ENCODE data around the gene RTL1.

RTL1 gene

DNA sequence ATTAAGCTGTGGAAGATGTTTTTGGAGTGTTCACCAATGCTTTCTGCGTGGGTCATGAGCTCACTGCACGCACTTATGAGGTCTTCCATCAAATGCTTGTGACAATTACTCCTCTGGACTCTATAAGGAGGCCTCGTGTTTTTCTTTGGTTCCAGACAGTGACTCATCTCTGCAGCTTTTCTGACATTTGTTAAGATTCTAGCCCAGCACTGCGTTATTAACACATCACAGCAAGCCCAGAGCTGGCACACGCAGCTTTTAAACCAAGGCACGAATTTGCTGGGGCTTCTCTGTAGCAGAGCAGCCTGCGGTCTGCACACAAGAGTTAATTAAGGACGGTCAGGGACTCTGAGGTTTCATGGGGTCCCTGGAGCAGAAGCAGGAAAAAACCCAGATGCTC is 60.7 kb downstream of the RTL1 start:
- H3K27ac ChIP-seq (ENCODE audit: low read length) = no peak overlapping the region
- no peak overlapping the region for H2AFZ ChIP-seq (ENCODE audit: low read length)
- no peak for DNase-seq

DNA sequence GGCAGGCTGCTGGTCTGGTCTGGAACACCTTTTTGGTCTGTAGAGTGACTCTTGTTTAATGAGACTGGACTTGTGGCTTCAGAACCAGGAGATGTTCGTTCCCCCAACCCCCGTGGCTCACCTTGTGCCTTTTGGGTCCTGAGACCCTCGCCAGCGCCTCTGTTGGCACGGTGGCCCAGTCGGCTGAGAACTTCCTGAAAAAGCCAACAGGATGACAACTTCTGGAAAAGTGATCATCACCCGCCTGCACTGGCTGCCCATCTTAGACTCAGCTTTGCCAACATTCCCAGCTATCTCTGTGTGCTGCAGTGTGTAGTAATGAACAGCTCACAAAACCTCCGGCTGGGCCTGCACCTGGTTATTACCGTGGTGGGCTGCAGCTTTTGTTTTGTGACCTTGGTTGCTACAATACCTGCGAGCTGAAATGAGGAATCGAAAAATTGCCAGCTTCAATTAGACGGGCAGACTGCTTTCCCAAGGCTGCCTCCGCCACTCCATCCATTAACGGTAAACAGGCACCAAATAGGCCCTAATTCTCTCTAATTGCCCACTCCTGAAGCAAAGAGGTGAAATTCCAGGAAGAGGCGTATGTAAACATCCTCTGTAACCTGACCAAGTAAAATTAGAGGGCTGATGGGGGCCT is 61.6 kb downstream of the RTL1 start:
- DNase-seq = no peak
- TF ChIP-seq EZH2phosphoT487 (IDR thresholded peaks at IDR 0.05; ENCODE audit: low read length) (no peak), CTCF (IDR thresholded peaks at IDR 0.05; ENCODE audit: low read length) (no peak), EZH2 (optimal IDR thresholded peaks at IDR 0.05; ENCODE audit: low read depth, low read length) (no peak)
- no peaks in the 10 kb centered on the region for H3K79me2 ChIP-seq (ENCODE audit: low read length)
- H3K4me1 ChIP-seq (ENCODE audit: low read length) = no peaks in the 10 kb centered on the region
- no peaks in the 10 kb centered on the region for H4K20me1 ChIP-seq (ENCODE audit: insufficient read depth, low read length)
- peaks cover 68% of the 10 kb centered on the region for H3K27me3 ChIP-seq (replicated peaks; ENCODE audit: insufficient read depth, low read length)
- H3K4me2 ChIP-seq (ENCODE audit: low read depth, low read length) = no peak overlapping the region
- no peaks in the 10 kb centered on the region for H3K9me2 ChIP-seq (replicated peaks; ENCODE audit: insufficient read depth, low read length)
- H3K4me3 ChIP-seq (ENCODE audit: low read length) = no peak overlapping the region
- no peak overlapping the region for H3K9ac ChIP-seq (ENCODE audit: low read length)
- H3K36me3 ChIP-seq (replicated peaks; ENCODE audit: insufficient read depth, low read length) = no peaks in the 10 kb centered on the region
- H3F3A ChIP-seq (ENCODE audit: insufficient read depth, low read length) = no peaks in the 10 kb centered on the region
- H3K27ac ChIP-seq (ENCODE audit: low read length) = no peak overlapping the region
- H3K9me3 ChIP-seq (replicated peaks; ENCODE audit: insufficient read depth, low read length) = no peaks in the 10 kb centered on the region
- H2AFZ ChIP-seq (ENCODE audit: low read length) = no peak overlapping the region

More for the DNA sequence above, 60.7 kb downstream of the RTL1 start:
- no peak for TF ChIP-seq EZH2phosphoT487 (IDR thresholded peaks at IDR 0.05; ENCODE audit: low read length)
- TF ChIP-seq EZH2 (optimal IDR thresholded peaks at IDR 0.05; ENCODE audit: low read depth, low read length) = no peak
- no peak for TF ChIP-seq CTCF (IDR thresholded peaks at IDR 0.05; ENCODE audit: low read length)
- Histone ChIP-seq H3K79me2 (ENCODE audit: low read length) (no peaks in the 10 kb centered on the region), H4K20me1 (ENCODE audit: insufficient read depth, low read length) (no peaks in the 10 kb centered on the region), H3K4me2 (ENCODE audit: low read depth, low read length) (no peak overlapping the region), H3K9ac (ENCODE audit: low read length) (no peak overlapping the region), H3K4me1 (ENCODE audit: low read length) (no peaks in the 10 kb centered on the region), H3K9me2 (replicated peaks; ENCODE audit: insufficient read depth, low read length) (no peaks in the 10 kb centered on the region), H3K36me3 (replicated peaks; ENCODE audit: insufficient read depth, low read length) (no peaks in the 10 kb centered on the region), H3K4me3 (ENCODE audit: low read length) (no peak overlapping the region), H3K27me3 (replicated peaks; ENCODE audit: insufficient read depth, low read length) (peaks cover 70% of the 10 kb centered on the region), H3F3A (ENCODE audit: insufficient read depth, low read length) (no peaks in the 10 kb centered on the region), H3K9me3 (replicated peaks; ENCODE audit: insufficient read depth, low read length) (no peaks in the 10 kb centered on the region)

DNA sequence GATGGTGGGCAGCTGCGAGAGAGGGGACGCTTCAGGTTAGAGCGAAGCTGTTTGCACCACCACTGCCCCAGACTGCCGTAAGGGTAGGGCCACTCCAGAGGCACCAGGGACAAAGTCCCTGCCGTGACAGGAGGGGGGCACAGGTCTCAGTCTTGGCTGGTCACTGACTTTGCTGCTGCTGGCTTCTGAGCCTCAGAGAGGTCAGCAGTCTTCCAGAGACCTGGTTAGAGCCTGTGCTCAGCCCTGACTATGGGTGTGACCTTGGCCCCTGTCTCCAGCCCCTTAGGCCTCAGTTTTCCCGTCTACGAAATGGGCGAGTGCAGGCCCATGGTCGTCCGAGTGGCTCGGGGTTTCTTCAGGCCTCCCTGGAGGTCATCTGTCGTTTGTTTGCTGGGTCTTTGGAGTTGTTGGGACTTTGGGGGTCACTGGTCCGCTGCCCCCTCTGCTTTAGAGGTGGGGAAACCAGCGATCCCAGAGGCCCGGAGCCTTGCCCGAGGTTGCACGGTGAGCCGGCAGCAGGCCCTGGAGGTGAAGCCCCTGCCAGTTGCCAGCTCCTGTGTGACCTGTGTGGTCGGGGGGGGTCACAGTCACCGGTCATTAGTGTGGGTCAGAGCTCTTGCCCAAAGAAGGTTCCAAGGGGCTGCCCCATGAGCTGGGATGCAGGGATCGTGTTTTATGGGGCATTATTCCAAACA is 62.3 kb downstream of the RTL1 start:
- TF ChIP-seq EZH2phosphoT487 (IDR thresholded peaks at IDR 0.05; ENCODE audit: low read length) (no peak), EZH2 (optimal IDR thresholded peaks at IDR 0.05; ENCODE audit: low read depth, low read length) (no peak), CTCF (IDR thresholded peaks at IDR 0.05; ENCODE audit: low read length) (no peak)
- H3K9me3 ChIP-seq (replicated peaks; ENCODE audit: insufficient read depth, low read length) = no peaks in the 10 kb centered on the region
- DNase-seq = no peak
- H3K27ac ChIP-seq (ENCODE audit: low read length) = no peak overlapping the region
- no peak overlapping the region for H3K9ac ChIP-seq (ENCODE audit: low read length)
- H2AFZ ChIP-seq (ENCODE audit: low read length) = no peak overlapping the region
- no peaks in the 10 kb centered on the region for H4K20me1 ChIP-seq (ENCODE audit: insufficient read depth, low read length)
- no peaks in the 10 kb centered on the region for H3K9me2 ChIP-seq (replicated peaks; ENCODE audit: insufficient read depth, low read length)
- no peak overlapping the region for H3K4me2 ChIP-seq (ENCODE audit: low read depth, low read length)
- H3K79me2 ChIP-seq (ENCODE audit: low read length) = no peaks in the 10 kb centered on the region
- H3F3A ChIP-seq (ENCODE audit: insufficient read depth, low read length) = no peaks in the 10 kb centered on the region
- H3K36me3 ChIP-seq (replicated peaks; ENCODE audit: insufficient read depth, low read length) = no peaks in the 10 kb centered on the region
- no peaks in the 10 kb centered on the region for H3K4me1 ChIP-seq (ENCODE audit: low read length)
- H3K27me3 ChIP-seq (replicated peaks; ENCODE audit: insufficient read depth, low read length) = peaks cover 69% of the 10 kb centered on the region
- H3K4me3 ChIP-seq (ENCODE audit: low read length) = no peak overlapping the region
